Measurements from ENCODE around the gene ADORA1.

ADORA1 gene

GRCh38 chr1:203127666-203128430 lies at the start of gene ADORA1:
Gene ADORA1 (plus strand): TSS chr1:203127726. CDS start chr1:203128842, 1,116 bp downstream.
- peak; percentile 18 for TF ChIP-seq CTCF (IDR thresholded peaks at IDR 0.05; ENCODE audit: low read depth, low read length)
- DNase-seq (ENCODE audit: extremely low read depth, low read depth) = no peak

DNA sequence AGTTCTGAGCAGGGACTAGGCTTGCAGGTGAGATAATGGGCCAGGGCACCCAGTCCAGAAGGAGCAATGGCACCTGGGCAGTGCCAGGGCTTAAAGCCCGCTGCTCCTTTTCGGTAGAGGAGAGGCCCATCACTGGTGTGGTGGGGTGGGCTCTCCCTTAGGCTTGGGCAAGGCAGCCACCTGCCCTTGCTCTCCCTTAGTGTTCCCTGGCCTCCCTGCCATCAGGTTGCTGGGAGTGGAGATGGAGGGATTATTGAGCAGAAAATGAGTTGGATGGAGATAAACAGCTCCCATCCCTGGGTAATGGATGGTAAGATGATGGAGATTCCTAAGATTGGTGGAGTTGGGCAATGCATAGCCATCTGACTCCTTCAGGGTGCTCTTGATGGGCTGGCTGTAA lies 49.6 kb upstream of the ADORA1 start:
- no peak for TF ChIP-seq CTCF (IDR thresholded peaks at IDR 0.05; ENCODE audit: low read depth, low read length)
- no peak for DNase-seq (ENCODE audit: extremely low read depth, low read depth)

GRCh38 chr1:203078478-203078877 lies 49.0 kb upstream of the ADORA1 start:
- no peak for TF ChIP-seq CTCF (IDR thresholded peaks at IDR 0.05; ENCODE audit: low read depth, low read length)
- DNase-seq (ENCODE audit: extremely low read depth, low read depth) = no peak

- TF ChIP-seq CTCF (IDR thresholded peaks at IDR 0.05; ENCODE audit: low read depth, low read length) = no peak
- no peak for DNase-seq (ENCODE audit: extremely low read depth, low read depth)
Observed at GRCh38 chr1:203080456-203080855, 47.1 kb upstream of the ADORA1 start.

GRCh38 chr1:203081465-203082230 lies 45.9 kb upstream of the ADORA1 start:
- DNase-seq (ENCODE audit: extremely low read depth, low read depth) = no peak

DNA sequence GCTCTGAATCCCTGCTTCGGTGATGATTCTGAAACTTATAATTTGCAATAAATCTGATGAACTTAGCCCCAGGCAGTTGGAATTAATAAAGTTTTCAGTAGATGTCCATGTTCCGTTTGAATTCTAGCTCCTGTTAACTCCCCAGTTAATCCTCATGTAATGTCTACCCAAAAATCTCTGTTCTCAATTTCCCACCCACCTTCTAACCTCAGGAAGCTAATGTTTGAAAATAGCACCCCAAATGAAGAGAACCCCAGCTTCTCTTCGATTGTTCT lies 45.4 kb upstream of the ADORA1 start:
- TF ChIP-seq CTCF (IDR thresholded peaks at IDR 0.05; ENCODE audit: low read depth, low read length) = no peak
- no peak for DNase-seq (ENCODE audit: extremely low read depth, low read depth)

More at GRCh38 chr1:203081465-203082230, 45.9 kb upstream of the ADORA1 start:
- no peak for TF ChIP-seq CTCF (IDR thresholded peaks at IDR 0.05; ENCODE audit: low read depth, low read length)

Data from AG09319 (cell line).